GM21367 (cell line): ENCODE results near the gene SMIM14.
"Not testable (repeated sequence)": the region's sequence is repeated elsewhere in the genome, so short reads cannot be mapped to it uniquely, and the experiment has no call there.

Source experiments
- ATAC-seq: cut with Tn5 transposase; IDR thresholded peaks from one replicate; pipeline ENCODE4 v1.9.1; 2021; ENCODE audit not compliant: unreplicated experiment

Gene SMIM14

DNA sequence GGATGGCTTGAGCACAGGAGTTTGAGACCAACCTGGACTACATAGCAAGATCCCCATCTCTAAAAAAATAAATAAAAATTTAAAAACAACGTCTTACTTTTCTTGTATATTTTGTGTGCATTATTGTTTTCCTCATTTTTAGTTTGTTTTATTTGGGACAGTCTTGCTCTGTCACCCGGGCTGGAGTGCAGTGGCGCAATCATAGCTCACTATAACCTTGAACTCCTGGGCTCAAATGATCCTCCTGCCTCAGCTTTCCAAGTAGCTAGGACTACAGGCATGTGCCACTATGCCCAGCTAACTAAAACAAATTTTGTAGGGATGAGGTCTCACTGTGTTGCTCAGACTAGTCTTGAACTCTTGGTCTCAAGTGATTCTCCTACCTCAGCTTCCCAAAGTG, 9.5 kb upstream of the SMIM14 start:
- no peak for ATAC-seq

- ATAC-seq: no peak
Measured at GRCh38 chr4:39642885-39643552, 4.4 kb upstream of the SMIM14 start.

DNA sequence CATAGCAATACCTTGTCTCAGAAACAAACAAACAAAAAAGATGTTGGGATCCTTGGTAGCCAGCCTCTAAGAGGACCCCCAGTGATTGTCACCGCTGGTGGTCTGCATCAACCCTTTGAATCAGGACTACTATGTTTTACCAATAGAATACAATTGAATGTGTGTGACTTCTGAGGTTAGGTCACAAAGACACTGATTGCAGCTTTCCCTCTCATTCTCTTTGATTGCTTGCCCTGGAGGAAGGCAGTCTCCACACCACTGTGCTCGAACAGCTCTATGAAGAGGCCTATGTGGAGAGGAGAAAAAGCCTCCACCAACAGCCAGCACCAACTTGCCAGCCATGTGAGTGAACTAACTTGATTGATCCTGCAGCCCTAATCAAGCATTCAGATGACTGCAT, 2.8 kb upstream of the SMIM14 start:
- ATAC-seq: no peak

- peak; percentile 11 for ATAC-seq
Measured at GRCh38 chr4:39637586-39638353, 895 bp downstream of the SMIM14 start.

DNA sequence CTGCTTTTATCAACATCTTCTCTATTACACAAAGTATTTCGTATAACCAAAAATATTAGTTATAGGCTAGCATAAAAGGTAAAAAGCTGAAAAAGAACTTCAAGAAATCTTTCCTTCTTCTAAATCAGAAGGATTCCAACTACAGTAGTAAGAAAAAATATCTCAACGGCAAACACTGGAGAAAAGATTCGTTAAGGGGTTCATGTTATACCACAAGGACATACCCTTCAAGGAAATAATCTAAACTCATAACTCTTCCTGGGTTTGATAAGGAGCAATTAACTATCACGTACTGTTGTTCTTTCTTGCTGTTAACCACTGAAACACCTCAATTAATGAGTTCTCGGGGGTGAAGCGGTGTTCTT, 1.5 kb downstream of the SMIM14 start:
- ATAC-seq: no peak

GRCh38 chr4:39636531-39637184, 2.0 kb downstream of the SMIM14 start:
- no peak for ATAC-seq

DNA sequence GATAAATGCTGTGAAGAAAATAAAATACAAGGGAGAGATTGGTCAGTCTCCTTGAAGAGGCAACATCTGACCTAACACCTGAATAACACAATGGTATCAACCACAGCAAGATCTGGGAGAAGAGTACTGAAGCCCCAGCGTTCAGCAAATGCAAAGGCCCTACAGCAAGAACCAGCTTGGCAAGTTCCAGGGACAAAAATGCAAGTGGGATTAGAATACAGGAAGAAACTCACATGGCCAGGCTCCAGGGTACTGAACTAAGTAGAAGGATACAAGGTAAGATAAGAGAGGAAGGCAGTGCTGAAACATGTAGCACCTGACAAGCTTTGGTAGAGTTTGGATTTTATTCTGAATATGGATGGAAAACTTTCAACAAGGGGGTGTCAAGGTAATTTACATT, 3.6 kb downstream of the SMIM14 start:
- ATAC-seq: no peak

GRCh38 chr4:39631700-39632079, 7.0 kb downstream of the SMIM14 start:
- ATAC-seq: peak; percentile 35

GRCh38 chr4:39627413-39627812, 11.3 kb downstream of the SMIM14 start:
- no peak for ATAC-seq

DNA sequence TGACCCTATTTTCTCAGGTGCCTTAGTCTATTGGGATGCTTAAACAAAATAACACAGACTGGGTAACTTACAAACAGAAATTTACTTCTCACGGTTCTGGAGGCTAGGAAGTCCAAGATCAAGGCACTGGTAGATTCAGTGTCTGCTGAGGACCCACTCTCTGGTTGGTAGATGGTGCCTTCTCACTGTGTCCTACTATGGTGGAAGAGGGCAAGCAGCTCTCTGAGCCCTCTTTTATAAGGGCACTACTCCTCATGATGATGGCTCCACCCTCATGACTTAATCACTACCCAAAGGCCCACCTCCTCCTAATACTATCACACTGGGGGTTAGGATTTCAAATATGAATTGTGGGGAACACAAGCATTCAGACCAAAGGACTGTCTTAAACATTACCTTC, 11.8 kb downstream of the SMIM14 start:
- ATAC-seq: no peak

GRCh38 chr4:39626261-39626660, 12.4 kb downstream of the SMIM14 start:
- peak; percentile 53 for ATAC-seq

GRCh38 chr4:39621582-39621981, 17.1 kb downstream of the SMIM14 start:
- ATAC-seq: no peak

DNA sequence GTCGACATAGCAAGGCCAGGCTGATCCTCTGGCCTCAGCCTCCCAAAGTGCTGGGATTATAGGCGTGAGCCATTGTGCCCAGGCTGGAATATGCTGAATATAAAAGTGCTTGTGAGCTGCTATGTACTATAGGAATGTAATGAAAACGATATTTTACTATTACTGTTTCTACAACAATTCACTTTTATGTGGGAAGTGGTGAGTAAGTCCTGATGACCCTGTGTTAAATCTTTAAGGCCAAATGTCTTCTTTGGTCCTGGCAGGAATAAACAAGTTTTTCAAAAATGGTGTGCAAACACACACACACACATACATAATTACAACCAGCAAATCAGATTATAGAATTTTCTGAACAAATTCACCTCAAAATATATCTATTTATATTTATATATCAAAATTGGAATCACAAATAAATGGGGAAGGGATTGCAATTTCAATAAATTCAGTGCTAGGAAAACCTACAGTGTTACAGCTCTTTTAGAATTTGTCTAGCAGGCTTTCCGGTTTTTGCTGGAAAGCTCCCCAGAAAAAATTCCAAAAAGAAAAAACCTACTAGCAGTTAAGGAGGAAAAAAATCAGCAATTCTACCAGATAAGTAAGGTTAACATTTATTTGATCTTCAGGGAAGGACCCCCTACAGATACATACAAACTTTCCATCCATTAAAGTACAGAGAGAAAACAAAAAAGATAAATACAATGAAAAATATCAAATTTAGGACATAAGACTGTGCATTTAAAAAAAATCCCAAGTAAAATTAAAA, 17.9 kb downstream of the SMIM14 start:
- ATAC-seq: no peak

DNA sequence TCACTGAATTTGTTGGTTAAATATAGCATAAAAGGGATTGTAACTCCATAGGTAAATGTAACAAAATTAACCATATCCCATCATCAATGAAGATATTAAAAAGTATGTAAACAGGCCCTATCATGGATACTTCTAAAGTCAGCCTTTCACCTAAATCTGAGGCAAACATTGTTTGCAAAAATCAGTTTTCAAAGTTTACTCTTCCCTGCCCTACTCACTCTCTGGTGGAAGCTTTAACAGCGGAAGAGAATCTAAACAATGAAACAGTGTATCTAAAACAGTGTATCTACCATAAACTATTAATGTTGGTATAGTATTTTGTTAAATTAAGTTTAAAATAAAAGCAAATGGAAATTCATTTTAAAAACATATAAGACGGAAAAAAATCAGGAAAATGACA, 21.1 kb downstream of the SMIM14 start:
- ATAC-seq: no peak

DNA sequence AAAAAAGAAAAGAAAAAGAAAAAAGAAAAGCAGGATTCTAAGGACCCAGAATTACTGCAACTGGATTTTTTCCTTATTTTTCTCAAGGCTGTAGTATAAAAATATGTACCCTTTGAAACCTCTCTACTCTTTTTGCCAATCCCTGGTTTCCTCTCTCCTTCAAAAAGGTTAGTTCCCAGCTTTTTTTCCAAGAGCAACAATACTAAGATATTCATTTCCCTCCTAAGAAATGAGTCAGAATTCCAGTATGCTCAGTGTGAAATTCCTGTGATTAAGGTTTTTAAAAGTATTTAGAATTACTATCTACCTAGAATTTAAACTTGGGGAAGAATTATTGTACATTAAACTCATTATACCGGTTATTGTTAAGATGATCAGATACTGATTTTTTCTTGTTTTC, 22.0 kb downstream of the SMIM14 start:
- no peak for ATAC-seq

- ATAC-seq: not testable (repeated sequence)
Measured at GRCh38 chr4:39616112-39616511, 22.6 kb downstream of the SMIM14 start.

GRCh38 chr4:39614487-39615162, 24.0 kb downstream of the SMIM14 start:
- ATAC-seq: no peak

DNA sequence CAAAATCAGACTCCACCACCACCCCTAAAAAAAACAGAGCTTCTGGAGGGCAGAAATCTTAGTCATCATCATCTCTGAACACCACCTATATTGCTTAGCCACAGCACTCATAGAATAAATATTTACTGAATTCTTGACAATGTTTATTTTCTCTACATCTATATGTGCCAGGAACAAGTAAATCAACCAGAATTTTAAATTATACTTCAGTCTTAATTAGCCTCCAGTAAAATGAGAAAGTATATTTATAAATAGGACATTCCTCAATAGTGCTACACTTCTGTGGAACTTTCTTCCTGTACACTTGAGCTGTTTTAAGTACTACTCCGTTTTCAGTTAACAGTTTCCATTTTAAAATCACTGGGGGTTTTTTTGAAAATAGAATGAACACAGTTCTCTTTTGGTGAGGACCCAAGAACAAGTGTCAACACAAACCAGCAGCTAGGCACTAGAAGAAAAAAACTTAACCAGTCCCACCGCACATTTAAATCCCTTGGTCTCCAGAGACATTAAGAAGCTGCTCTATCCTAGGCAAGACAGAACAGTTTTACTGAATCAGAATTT, 25.5 kb downstream of the SMIM14 start:
- peak; percentile 27 for ATAC-seq

DNA sequence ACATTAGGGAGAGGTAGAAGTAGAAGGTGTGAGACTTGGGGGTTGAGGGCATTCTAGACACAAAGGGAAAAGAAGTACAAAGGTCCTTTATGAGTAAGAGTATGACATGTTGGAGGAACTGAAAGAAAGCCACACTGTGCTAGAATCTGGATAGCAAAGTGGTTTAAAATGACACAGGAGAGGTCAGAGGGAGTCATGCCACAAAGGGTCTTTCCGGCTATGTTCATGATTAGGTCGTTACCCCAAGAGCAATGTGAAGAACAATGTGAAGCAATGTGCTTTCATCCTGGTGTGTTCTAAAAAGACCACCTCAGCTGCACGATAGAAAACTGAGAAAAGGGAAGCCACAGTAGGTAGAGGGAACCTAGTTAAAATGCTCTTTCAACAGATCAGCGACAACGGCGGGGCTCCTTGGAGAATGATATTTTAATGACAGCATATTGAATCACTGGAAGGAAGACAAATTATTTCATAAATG, 29.2 kb downstream of the SMIM14 start:
- peak; percentile 85 for ATAC-seq

- ATAC-seq: no peak
Measured at GRCh38 chr4:39608451-39608850, 30.2 kb downstream of the SMIM14 start.
